H7 (cell line): Measurements from ENCODE around the gene IL19. TPM values are rescaled to one million over a fixed set of nuclear protein-coding genes. Genes with fewer than 3 reads are reported as not detected.

Experiments
- DNase-seq: peaks from one replicate; pipeline ENCODE4 v3.0.0; 2012
- H3K27me3 ChIP-seq: 2 replicates; pipeline ENCODE4 v1.6.0; 2011; ENCODE audit warnings: mild to moderate bottlenecking, low read length; ENCODE audit not compliant: control insufficient read depth, insufficient read depth
- H3K36me3 ChIP-seq: replicated peaks from 2 replicates; pipeline ENCODE4 v1.5.1; 2011; ENCODE audit warnings: low read length; ENCODE audit not compliant: control insufficient read depth, insufficient read depth
- H3K4me3 ChIP-seq: 2 replicates; pipeline ENCODE4 v1.5.1; 2011; ENCODE audit warnings: low read depth, mild to moderate bottlenecking, control low read depth, low read length, moderate library complexity; ENCODE audit not compliant: insufficient read depth
- total RNA-seq: library from RNA; depleted of rRNA; stranded (reverse); fragments of >200 nt; shearing (Covaris generic); gene quantifications from 2 replicates; pipeline ENCODE4 v1.2.3, GENCODE V29; 2014

Gene IL19
- total RNA-seq, 1 experiment from 2014 or later, result not detected

GRCh38 chr1:206812471-206812870 is 41.9 kb downstream of the IL19 start:
- H3K27me3 ChIP-seq, result no peaks in the 10 kb centered on the region
- no peak overlapping the region for H3K4me3 ChIP-seq
- DNase-seq, result no peak
- no peaks in the 10 kb centered on the region for H3K36me3 ChIP-seq

GRCh38 chr1:206814716-206815341 is 44.3 kb downstream of the IL19 start:
- DNase-seq, result no peak
- no peaks in the 10 kb centered on the region for H3K36me3 ChIP-seq
- H3K4me3 ChIP-seq, result no peak overlapping the region
- H3K27me3 ChIP-seq, result no peaks in the 10 kb centered on the region

- no peak overlapping the region for H3K4me3 ChIP-seq
- no peaks in the 10 kb centered on the region for H3K36me3 ChIP-seq
- DNase-seq, result no peak
- H3K27me3 ChIP-seq, result no peaks in the 10 kb centered on the region
Measured at GRCh38 chr1:206816390-206817287, 46.1 kb downstream of the IL19 start.

DNA sequence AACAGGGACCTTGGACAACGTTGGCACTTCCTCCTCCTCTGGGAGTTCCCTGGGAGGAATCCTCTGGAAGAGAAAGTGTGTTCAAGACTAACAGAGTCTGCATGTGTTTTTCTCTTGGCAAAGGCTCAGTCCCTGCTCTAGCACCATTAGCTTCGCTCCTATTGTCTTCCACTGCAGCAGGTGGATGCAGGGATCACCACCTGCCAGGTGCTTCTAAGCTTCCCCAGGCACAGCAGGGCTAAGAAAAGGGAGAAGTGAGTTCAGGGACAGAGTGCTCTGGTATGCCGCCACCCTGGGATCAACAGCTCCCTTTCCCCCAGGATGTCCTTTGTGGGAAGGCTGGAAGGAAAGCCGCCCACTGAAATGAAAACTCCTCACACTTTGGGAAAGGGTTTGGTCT is 50.9 kb downstream of the IL19 start:
- H3K36me3 ChIP-seq, result no peaks in the 10 kb centered on the region
- no peaks in the 10 kb centered on the region for H3K27me3 ChIP-seq
- no peak overlapping the region for H3K4me3 ChIP-seq
- DNase-seq, result no peak

DNA sequence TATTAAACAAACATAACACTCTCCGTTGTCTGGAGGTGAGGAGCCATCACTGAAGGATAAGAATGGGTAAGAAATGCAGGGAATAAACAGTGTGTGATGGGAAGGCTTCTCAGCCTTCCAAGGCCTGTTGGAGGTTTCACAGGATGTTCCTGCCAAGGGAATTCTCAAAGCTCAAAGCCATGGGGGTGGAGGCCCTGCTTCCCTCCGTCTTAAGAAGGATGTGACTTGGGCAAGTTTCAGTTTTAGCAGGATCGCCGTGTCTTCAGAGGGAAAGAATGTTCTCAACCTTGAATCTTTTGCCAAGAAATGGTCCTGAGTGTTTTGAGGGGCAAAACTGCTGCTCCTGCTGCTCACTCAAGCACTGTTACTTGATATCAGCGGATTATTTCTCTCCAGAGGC is 53.2 kb downstream of the IL19 start:
- no peak for DNase-seq

DNA sequence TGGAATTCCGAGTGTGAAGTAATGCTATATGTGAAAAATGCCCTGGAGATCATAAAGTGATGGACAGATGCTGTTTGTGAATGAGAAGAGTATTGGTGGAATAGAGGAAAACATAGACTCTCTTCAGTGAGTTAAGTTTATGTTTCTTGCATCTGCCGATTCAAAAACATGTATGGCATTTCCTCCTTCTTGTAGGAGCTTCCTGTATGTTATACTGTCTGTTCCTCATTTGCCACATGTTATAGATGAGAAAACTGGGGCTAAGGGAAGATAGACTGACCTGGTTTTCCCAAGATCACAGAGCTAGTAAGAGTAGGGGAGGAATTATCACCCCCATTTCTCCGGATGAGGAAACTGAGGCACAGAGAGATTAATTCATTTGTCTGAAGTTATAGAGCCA is 53.8 kb downstream of the IL19 start:
- no peaks in the 10 kb centered on the region for H3K27me3 ChIP-seq
- H3K36me3 ChIP-seq, result no peaks in the 10 kb centered on the region

More for the DNA sequence above, 53.2 kb downstream of the IL19 start:
- Histone ChIP-seq H3K27me3 (no peaks in the 10 kb centered on the region), H3K4me3 (no peak overlapping the region), H3K36me3 (no peaks in the 10 kb centered on the region)

GRCh38 chr1:206826394-206826793 is 55.8 kb downstream of the IL19 start:
- H3K36me3 ChIP-seq, result no peaks in the 10 kb centered on the region
- no peak for DNase-seq
- no peak overlapping the region for H3K4me3 ChIP-seq
- no peaks in the 10 kb centered on the region for H3K27me3 ChIP-seq

More for the DNA sequence above, 53.8 kb downstream of the IL19 start:
- DNase-seq, result no peak
- no peak overlapping the region for H3K4me3 ChIP-seq

DNA sequence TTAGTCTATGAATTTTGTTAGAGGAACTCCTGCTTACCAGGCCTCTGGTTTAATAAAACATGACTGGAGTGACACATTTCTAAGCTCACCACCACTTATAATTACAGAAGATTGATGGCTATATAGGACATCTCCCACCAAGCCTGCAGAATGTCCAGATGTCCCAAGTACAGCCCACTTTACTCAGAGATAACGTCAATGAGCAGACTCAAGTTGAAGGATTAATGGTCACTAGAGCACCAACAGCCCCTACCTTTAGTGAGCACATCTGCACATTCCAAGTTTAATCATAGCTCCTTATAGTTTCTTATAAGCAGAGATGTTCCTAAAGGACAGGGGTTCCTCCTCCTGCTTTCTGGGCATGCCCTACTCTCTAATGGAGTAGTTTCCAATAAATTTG is 57.5 kb downstream of the IL19 start:
- Histone ChIP-seq H3K4me3 (no peak overlapping the region), H3K27me3 (no peaks in the 10 kb centered on the region; the same call in 1 of the 2 replicates), H3K36me3 (no peaks in the 10 kb centered on the region)
- no peak for DNase-seq

DNA sequence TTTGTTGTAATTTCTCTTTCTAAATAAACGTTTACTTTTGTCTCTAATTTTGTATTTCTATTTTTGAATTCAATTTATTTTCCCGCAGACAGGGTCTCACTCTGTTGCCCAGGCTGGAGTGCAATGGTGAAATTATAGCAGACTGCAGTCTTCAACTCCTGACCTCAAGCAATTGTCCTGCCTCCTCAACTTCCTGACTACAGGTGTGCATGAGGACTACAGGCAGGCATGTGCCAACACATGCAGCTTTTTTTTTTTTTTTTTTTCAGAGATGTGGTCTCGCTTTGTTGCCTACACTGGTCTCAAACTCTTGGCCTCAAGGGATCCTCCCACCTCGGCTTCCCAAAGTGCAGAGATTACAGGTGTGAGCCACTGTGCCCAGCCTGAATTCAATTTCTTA is 58.2 kb downstream of the IL19 start:
- no peaks in the 10 kb centered on the region; the same call in 1 of the 2 replicates for H3K27me3 ChIP-seq
- DNase-seq, result no peak
- no peak overlapping the region for H3K4me3 ChIP-seq
- no peaks in the 10 kb centered on the region for H3K36me3 ChIP-seq

GRCh38 chr1:206829282-206829681 is 58.7 kb downstream of the IL19 start:
- DNase-seq, result no peak
- H3K27me3 ChIP-seq, result no peaks in the 10 kb centered on the region; the same call in 1 of the 2 replicates
- H3K36me3 ChIP-seq, result no peaks in the 10 kb centered on the region
- H3K4me3 ChIP-seq, result no peak overlapping the region

GRCh38 chr1:206829875-206830274 is 59.3 kb downstream of the IL19 start:
- H3K27me3 ChIP-seq, result no peaks in the 10 kb centered on the region; the same call in 1 of the 2 replicates

DNA sequence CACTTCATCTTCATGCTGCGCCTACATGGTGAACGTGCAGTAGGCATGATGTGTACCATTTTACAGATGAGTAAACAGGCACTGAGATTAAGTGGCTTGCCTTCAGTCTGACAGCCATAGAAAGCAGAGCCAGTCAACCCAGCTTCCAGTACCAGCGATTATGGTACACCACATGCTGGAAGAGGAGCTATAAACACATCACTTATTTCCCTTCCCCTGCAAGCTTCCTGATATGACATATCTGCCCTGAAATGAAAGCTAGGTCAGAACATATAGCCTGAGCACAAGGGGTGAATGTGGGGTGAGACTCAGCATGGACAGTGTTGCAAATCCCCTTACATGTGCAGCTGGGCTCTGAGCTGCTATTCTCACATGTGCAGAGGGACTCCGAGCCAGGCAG is 61.1 kb downstream of the IL19 start:
- Histone ChIP-seq H3K4me3 (no peak overlapping the region), H3K27me3 (no peaks in the 10 kb centered on the region; the same call in 1 of the 2 replicates), H3K36me3 (no peaks in the 10 kb centered on the region)
- DNase-seq, result no peak

More at GRCh38 chr1:206829875-206830274, 59.3 kb downstream of the IL19 start:
- Histone ChIP-seq H3K36me3 (no peaks in the 10 kb centered on the region), H3K4me3 (no peak overlapping the region)
- no peak for DNase-seq

DNA sequence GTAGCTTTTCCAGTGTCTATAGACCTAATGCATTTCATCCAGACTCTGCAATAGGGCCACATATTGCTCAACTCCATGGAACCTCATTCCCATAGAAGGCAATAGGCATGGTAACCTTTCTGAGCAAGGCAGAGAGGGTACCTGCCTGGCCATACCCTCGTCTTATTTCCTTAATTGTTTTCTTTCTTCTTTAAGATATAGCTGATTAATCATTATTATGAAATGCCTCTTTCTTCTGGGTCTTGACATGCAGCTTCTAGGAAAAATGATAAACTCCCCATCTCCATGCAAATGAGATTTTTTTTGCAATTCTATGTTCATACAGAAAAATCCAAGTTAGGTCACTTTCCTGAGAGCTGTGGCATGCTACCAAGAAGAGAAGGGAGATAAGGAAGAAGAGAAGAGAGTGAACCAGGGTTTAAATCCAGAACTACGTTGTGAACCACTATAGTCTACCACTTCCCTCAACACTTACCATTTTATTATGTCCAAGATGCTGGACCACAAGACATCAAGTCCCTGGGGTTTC is 61.8 kb downstream of the IL19 start:
- no peaks in the 10 kb centered on the region for H3K36me3 ChIP-seq
- H3K27me3 ChIP-seq, result no peaks in the 10 kb centered on the region; the same call in 1 of the 2 replicates
- H3K4me3 ChIP-seq, result no peak overlapping the region
- no peak for DNase-seq

DNA sequence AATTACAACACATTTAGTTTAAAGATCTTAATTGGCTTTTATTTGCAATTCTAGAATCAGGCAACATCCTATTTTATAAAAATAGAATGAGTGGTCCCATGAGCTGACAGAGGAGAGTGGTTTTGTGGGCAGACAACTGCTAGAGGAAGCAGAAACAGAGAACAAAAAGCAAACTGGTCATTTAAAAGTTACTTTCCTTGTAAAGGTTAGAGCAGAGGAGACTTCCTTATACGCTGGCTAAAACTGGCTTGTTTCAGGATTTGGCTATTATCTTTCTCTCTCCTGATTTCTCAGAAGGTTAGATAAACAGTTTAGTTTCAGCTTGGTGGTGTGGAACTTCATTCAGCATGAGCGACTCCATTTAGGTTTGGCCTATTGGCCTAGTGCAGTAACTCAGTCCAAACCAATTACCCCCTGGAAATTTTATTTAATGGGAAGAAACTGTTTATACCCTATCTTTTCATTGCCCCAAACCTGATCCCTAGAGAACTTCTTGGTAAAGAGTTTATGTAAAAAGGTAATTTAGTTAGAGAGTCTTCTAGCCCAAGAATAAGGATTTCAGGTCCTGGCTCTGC is 62.6 kb downstream of the IL19 start:
- DNase-seq, result no peak
- Histone ChIP-seq H3K27me3 (no peaks in the 10 kb centered on the region; the same call in 1 of the 2 replicates), H3K36me3 (no peaks in the 10 kb centered on the region)

More for the DNA sequence above, 62.6 kb downstream of the IL19 start:
- H3K4me3 ChIP-seq, result no peak overlapping the region
